ENCODE measurements around the gene PCSK6.

DNA sequence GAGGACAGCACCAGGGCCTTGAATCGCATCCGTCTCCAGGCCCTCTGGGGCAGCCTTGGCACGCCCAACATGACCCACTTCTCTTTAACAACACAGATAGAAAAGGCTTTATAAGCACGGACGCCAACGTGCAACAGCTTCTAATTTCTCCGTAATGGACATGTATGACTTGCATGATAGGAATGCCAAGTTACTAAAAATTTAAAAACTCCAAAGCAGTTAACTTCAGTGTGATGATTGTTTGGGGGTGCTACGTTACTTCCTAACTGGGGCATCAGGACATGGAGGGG is 163.5 kb downstream of the PCSK6 start:
- TF ChIP-seq POLR2A (IDR thresholded peaks at IDR 0.05; ENCODE audit: low read length): no peak
- no peak for TF ChIP-seq GATA1 (IDR thresholded peaks at IDR 0.05; ENCODE audit: low read depth, low read length)

All from erythroblast (primary cell).